HuH-7 (cell line): Measurements from ENCODE around the gene CD248.

Experiments used
- DNase-seq: peaks from one replicate; pipeline ENCODE4 v3.0.0; 2011; ENCODE audit warnings: low spot score

CD248 gene

GRCh38 chr11:66275984-66276612 lies 40.7 kb downstream of the CD248 start:
- no peak for DNase-seq

GRCh38 chr11:66275396-66275795 lies 41.4 kb downstream of the CD248 start:
- no peak for DNase-seq

- DNase-seq = no peak
Observed at GRCh38 chr11:66274219-66274618, 42.6 kb downstream of the CD248 start.

- no peak for DNase-seq
Observed at GRCh38 chr11:66272596-66272995, 44.2 kb downstream of the CD248 start.

- DNase-seq = no peak
Observed at GRCh38 chr11:66271816-66272215, 45.0 kb downstream of the CD248 start.

- peak; percentile 99 for DNase-seq
Observed at GRCh38 chr11:66268952-66269905, 47.6 kb downstream of the CD248 start.

GRCh38 chr11:66268244-66268951 lies 48.4 kb downstream of the CD248 start, which contains the start of gene RAB1B:
Gene RAB1B (plus strand): TSS chr11:66268639. CDS start chr11:66268680, 41 bp downstream.
- peak; percentile 100 for DNase-seq

- peak; percentile 100 for DNase-seq
Observed at GRCh38 chr11:66267379-66268243, 49.2 kb downstream of the CD248 start.

- DNase-seq = peak; percentile 86
Observed at GRCh38 chr11:66267039-66267378, 49.8 kb downstream of the CD248 start.

GRCh38 chr11:66266378-66267038 lies 50.3 kb downstream of the CD248 start:
- no peak for DNase-seq

GRCh38 chr11:66265531-66266377 lies 51.1 kb downstream of the CD248 start:
- DNase-seq = no peak

GRCh38 chr11:66264914-66265313 lies 51.9 kb downstream of the CD248 start:
- DNase-seq = peak; percentile 97
